Effector memory CD8-positive, alpha-beta T cell (primary cell): Measurements from ENCODE around the gene MN1.

Experiments
- ATAC-seq: fragments of 150-1000 bp; cut with Tn5 transposase; replicated peaks from 2 replicates; pipeline ENCODE4 v1.10.0; 2021; ENCODE audit warnings: mild to moderate bottlenecking, moderate library complexity
- DNase-seq, 3 experiments: peaks; one replicate each; pipeline ENCODE4 v3.0.0; 2021
- H3K27ac Mint-ChIP-seq, 2 donors: one replicate each; pipeline ENCODE4 v1.8.0; 2022; ENCODE audit warnings: mild to moderate bottlenecking in 2 of 2, mixed read lengths in 2 of 2, moderate library complexity in 2 of 2
- H3K27me3 Mint-ChIP-seq, 2 donors: one replicate each; pipeline ENCODE4 v1.8.0; 2022; ENCODE audit warnings: mixed read lengths in 2 of 2
- H3K36me3 Mint-ChIP-seq: one replicate; pipeline ENCODE4 v1.8.0; 2022; ENCODE audit warnings: mild to moderate bottlenecking, moderate library complexity, mixed read lengths; ENCODE audit not compliant: insufficient read depth
- H3K4me1 Mint-ChIP-seq, 2 donors: one replicate each; pipeline ENCODE4 v1.8.0; 2022; ENCODE audit warnings: low read depth in 2 of 2, mixed read lengths in 2 of 2
- H3K4me3 Mint-ChIP-seq, 2 donors: one replicate each; pipeline ENCODE4 v1.8.0; 2022; ENCODE audit warnings: mild to moderate bottlenecking in 2 of 2, mixed read lengths in 2 of 2, moderate library complexity in 2 of 2
- H3K9me3 Mint-ChIP-seq, 2 donors: one replicate each; pipeline ENCODE4 v1.8.0; 2022; ENCODE audit warnings: mixed read lengths in 2 of 2

MN1 gene

DNA sequence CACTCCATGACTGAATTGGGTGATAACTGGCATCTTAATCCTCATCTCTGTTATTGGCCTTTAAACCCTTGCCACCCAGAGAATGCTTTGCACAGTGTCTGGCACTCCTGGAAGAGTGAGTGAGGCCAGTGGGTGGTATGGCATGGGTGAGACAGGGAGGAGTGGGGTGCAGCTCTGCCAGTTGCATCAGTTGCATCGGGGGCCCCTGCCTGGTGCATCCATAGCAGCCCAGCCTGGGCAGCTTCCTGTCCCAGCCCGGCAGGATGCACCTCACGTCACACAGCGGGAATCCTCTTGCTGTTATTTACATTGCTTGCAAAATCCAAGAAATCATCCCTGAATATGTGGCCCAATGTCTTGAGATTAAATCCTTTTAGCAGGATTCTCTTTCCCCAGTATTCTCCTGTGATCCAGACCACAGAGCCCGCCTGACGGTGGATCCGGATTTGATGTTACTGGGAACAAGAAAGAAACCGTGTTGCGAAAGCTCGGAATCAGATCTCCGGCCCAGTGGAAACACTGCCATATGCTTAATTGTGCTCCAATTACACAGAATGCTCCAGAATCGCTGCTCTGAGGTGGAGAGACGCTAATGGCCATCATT lies 37.6 kb upstream of the MN1 start:
- Mint-ChIP-seq H3K36me3 (no peaks in the 10 kb centered on the region), H3K4me1 (peaks cover 0 to 4% of the 10 kb centered on the region in 2 donors)

GRCh38 chr22:27836181-27836580 lies 34.6 kb upstream of the MN1 start:
- no peaks in the 10 kb centered on the region for H3K27me3 Mint-ChIP-seq
- H3K4me1 Mint-ChIP-seq: peaks cover 11 to 13% of the 10 kb centered on the region in 2 donors
- DNase-seq: no peak
- H3K27ac Mint-ChIP-seq: no peak overlapping the region
- H3K9me3 Mint-ChIP-seq: peaks cover 0 to 5% of the 10 kb centered on the region in 2 donors
- H3K4me3 Mint-ChIP-seq: no peak overlapping the region
- no peak for ATAC-seq
- no peaks in the 10 kb centered on the region for H3K36me3 Mint-ChIP-seq

More for the DNA sequence above, 37.6 kb upstream of the MN1 start:
- Mint-ChIP-seq H3K27me3 (no peaks in the 10 kb centered on the region), H3K9me3 (peaks cover 0 to 5% of the 10 kb centered on the region in 2 donors), H3K27ac (no peak overlapping the region), H3K4me3 (no peak overlapping the region)
- ATAC-seq (no peak), DNase-seq (no peak)

- no peak for DNase-seq
- Mint-ChIP-seq H3K36me3 (no peaks in the 10 kb centered on the region), H3K27me3 (no peaks in the 10 kb centered on the region), H3K4me1 (peaks cover 11 to 13% of the 10 kb centered on the region in 2 donors), H3K27ac (no peak overlapping the region), H3K4me3 (no peak overlapping the region), H3K9me3 (peaks cover 0 to 5% of the 10 kb centered on the region in 2 donors)
- no peak for ATAC-seq
These were observed 33.9 kb upstream of the MN1 start for GRCh38 chr22:27835446-27835845.

GRCh38 chr22:27834364-27835185 lies 33.0 kb upstream of the MN1 start:
- Mint-ChIP-seq H3K9me3 (peaks cover 0 to 5% of the 10 kb centered on the region in 2 donors), H3K4me3 (no peak overlapping the region), H3K27me3 (no peaks in the 10 kb centered on the region), H3K4me1 (peaks cover 11 to 13% of the 10 kb centered on the region in 2 donors), H3K36me3 (no peaks in the 10 kb centered on the region), H3K27ac (no peak overlapping the region)
- DNase-seq (no peak), ATAC-seq (no peak)

- Mint-ChIP-seq H3K4me1 (peaks cover 11 to 13% of the 10 kb centered on the region in 2 donors), H3K4me3 (no peak overlapping the region), H3K9me3 (peaks cover 0 to 5% of the 10 kb centered on the region in 2 donors), H3K36me3 (no peaks in the 10 kb centered on the region), H3K27me3 (no peaks in the 10 kb centered on the region), H3K27ac (no peak overlapping the region)
- ATAC-seq: no peak
- no peak for DNase-seq
These were observed 32.2 kb upstream of the MN1 start for GRCh38 chr22:27833803-27834202.

DNA sequence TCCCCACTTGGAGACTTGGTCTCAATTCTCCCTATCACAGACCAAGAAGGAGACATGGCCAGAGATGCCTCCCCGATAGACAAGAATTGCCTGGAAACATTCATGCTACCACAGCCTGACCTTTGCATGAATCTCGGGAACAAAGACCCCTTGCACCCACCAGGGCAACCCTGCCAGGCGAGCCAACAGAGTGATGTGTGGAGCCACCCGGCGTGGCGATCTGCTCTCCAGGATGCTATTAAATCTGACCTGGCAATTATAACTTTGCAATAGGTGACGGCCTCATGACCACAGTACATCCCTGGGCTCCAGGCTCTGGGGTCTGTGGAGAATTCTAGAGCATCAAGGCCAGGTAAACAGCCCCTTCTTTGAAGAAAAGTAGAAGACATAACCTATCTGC lies 31.1 kb upstream of the MN1 start:
- Mint-ChIP-seq H3K27ac (no peak overlapping the region), H3K27me3 (no peaks in the 10 kb centered on the region), H3K9me3 (peaks cover 0 to 2% of the 10 kb centered on the region in 2 donors), H3K4me3 (no peak overlapping the region), H3K4me1 (peaks cover 11 to 13% of the 10 kb centered on the region in 2 donors), H3K36me3 (no peaks in the 10 kb centered on the region)
- DNase-seq (no peak), ATAC-seq (no peak)

- Mint-ChIP-seq H3K9me3 (no peaks in the 10 kb centered on the region), H3K27me3 (no peaks in the 10 kb centered on the region)
These were observed 28.1 kb upstream of the MN1 start for GRCh38 chr22:27829620-27830019.

GRCh38 chr22:27827604-27828587 lies 26.3 kb upstream of the MN1 start:
- DNase-seq (no peak), ATAC-seq (no peak)
- Mint-ChIP-seq H3K9me3 (no peaks in the 10 kb centered on the region), H3K36me3 (no peaks in the 10 kb centered on the region), H3K4me3 (no peak overlapping the region), H3K27ac (no peak overlapping the region), H3K27me3 (no peaks in the 10 kb centered on the region), H3K4me1 (peaks cover 11 to 13% of the 10 kb centered on the region in 2 donors)

More at GRCh38 chr22:27829620-27830019, 28.1 kb upstream of the MN1 start:
- no peaks in the 10 kb centered on the region for H3K36me3 Mint-ChIP-seq
- H3K4me1 Mint-ChIP-seq: peaks cover 11 to 13% of the 10 kb centered on the region in 2 donors
- ATAC-seq (no peak), DNase-seq (no peak)
- no peak overlapping the region for H3K4me3 Mint-ChIP-seq
- no peak overlapping the region for H3K27ac Mint-ChIP-seq

GRCh38 chr22:27825174-27825573 lies 23.6 kb upstream of the MN1 start:
- Mint-ChIP-seq H3K27me3 (no peaks in the 10 kb centered on the region), H3K27ac (no peak overlapping the region), H3K9me3 (no peaks in the 10 kb centered on the region)

DNA sequence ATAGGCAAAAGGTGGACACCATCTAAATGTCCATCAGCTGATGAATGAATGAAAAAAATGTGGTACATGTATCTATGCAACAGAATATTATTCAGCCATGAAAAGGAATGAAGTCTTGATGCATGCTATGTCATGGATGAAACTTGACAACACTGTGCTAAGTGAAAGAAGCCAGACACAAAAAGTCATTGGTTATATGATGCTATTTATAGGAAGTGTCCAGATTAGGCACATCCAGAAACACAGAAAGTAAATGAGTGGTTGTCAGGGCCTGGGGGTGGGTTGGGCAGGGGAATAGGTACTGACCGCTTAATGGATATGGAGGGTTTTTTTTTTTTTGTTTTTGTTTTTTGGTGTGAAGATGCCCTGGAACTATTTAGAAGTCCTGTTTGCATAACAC lies 21.7 kb upstream of the MN1 start:
- no peak for DNase-seq
- Mint-ChIP-seq H3K27ac (no peak overlapping the region), H3K36me3 (no peaks in the 10 kb centered on the region), H3K9me3 (no peaks in the 10 kb centered on the region), H3K4me3 (no peak overlapping the region), H3K4me1 (no peaks in the 10 kb centered on the region), H3K27me3 (no peaks in the 10 kb centered on the region)
- no peak for ATAC-seq

More at GRCh38 chr22:27825174-27825573, 23.6 kb upstream of the MN1 start:
- H3K4me3 Mint-ChIP-seq: no peak overlapping the region
- ATAC-seq (no peak), DNase-seq (no peak)
- H3K36me3 Mint-ChIP-seq: no peaks in the 10 kb centered on the region
- no peaks in the 10 kb centered on the region for H3K4me1 Mint-ChIP-seq

- ATAC-seq: no peak
- H3K9me3 Mint-ChIP-seq: no peaks in the 10 kb centered on the region
- no peak for DNase-seq
- H3K36me3 Mint-ChIP-seq: no peaks in the 10 kb centered on the region
- no peak overlapping the region for H3K4me3 Mint-ChIP-seq
- no peak overlapping the region for H3K27ac Mint-ChIP-seq
- H3K27me3 Mint-ChIP-seq: peaks cover 8 to 9% of the 10 kb centered on the region in 2 donors
- H3K4me1 Mint-ChIP-seq: no peaks in the 10 kb centered on the region
These were observed 19.6 kb upstream of the MN1 start for GRCh38 chr22:27820896-27821866.

- Mint-ChIP-seq H3K27me3 (peaks cover 10 to 12% of the 10 kb centered on the region in 2 donors), H3K4me1 (no peaks in the 10 kb centered on the region), H3K27ac (no peak overlapping the region), H3K9me3 (no peaks in the 10 kb centered on the region), H3K36me3 (no peaks in the 10 kb centered on the region), H3K4me3 (no peak overlapping the region)
- ATAC-seq: no peak
- DNase-seq: no peak
These were observed 15.0 kb upstream of the MN1 start for GRCh38 chr22:27816552-27816951.
